GM19043 (cell line): ENCODE measurements around the gene RNASE9.
"Not testable (repeated sequence)": the region's sequence is repeated elsewhere in the genome, so short reads cannot be mapped to it uniquely, and the experiment has no call there.

Experiments
- ATAC-seq: cut with Tn5 transposase; IDR thresholded peaks from one replicate; pipeline ENCODE4 v1.9.1; 2021; ENCODE audit warnings: low read depth; ENCODE audit not compliant: unreplicated experiment

RNASE9 gene

DNA sequence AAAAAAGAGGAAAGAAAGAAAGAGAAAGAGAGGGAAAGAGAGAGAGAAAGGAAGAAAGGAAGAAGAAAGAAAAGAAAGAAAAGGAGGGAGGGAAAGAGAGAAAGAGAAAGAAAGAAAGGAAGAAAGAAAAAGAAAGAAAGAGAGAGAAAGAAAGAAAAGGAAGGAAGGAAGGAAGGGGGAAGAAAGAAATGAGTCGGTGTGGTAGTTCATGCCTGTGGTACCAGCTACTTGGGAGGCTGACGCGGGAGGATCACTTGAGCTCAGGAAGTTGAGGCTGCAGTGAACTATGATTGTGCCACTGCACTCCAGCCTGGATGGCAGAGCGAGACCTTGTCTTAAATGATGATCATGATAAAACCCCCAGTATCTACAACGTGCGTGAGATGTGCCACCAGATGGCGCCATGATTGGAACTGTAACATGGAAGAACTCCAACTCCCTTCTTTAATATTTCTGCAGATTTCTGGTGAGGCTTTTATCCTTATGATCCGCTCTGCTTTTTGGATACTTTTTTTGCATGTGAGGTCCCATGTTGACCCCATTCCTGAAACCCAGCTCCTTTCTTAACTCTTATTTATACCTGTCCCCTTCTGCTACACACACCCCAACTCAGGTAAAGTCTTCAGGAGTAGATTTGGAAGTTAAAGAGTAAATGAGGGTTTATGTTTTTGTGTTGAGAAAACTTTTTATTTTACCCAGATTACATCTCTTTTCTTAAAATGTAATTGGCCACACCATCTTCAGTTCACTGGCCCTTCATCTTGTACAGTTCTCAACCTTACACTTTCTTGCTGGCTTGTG, 29.9 kb downstream of the RNASE9 start:
- ATAC-seq, result no peak

DNA sequence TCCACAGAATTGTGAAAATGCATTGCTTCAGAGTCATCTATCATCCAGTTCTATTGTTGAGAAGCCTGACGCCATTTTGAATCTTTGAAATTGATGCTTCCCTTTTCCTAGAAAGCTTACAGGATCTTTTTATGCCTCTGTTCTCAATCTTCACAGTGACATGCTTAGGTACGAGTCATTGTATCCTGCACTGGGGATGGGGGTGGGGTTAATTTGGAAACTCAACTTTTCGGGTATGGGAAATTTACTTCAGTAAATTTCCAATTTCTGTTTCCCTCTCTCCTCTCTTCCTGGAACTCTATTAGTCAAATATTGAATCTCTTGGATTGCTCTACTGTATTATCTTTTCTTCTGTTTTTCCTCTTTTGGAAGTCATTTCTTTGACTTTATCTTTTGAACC, 31.0 kb downstream of the RNASE9 start:
- ATAC-seq, result no peak

DNA sequence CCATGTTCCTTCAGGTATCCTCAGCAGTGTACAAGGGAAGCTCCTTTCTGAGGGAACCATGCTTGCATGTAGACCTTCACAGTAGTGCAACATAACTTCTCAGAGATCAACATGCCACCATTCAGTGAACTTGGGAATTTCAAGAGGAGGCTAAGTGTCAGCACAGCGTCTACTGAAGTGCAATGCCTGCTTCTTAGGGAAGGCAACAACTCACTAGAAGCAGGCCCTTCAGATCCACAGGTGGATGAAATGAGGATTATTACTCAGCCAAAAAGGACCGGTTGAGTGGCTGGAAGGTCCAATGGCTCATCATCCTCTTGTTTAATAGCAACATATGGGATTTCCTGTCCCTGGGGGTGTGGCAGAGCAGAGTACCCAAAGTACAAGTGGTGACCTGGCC, 36.8 kb downstream of the RNASE9 start:
- ATAC-seq, result no peak

DNA sequence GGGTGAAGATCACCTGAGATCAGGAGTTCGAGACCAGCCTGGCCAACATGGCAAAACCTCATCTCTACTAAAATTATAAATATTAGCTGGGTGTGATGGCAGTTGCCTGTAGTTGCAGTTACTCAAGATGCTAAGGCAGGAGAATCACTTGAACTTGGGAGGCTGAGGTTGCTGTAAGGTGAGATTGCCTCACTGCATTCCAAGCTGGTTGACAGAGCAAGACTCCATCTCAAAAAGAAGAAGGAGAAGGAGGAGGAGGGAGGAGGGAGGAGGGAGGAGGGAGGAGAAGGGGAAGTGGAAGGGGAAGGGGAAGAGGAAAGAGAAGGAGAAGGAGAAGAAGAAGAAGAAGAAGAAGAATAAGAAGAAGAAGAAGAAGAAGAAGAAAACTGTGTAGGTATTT, 38.5 kb downstream of the RNASE9 start:
- ATAC-seq, result no peak

DNA sequence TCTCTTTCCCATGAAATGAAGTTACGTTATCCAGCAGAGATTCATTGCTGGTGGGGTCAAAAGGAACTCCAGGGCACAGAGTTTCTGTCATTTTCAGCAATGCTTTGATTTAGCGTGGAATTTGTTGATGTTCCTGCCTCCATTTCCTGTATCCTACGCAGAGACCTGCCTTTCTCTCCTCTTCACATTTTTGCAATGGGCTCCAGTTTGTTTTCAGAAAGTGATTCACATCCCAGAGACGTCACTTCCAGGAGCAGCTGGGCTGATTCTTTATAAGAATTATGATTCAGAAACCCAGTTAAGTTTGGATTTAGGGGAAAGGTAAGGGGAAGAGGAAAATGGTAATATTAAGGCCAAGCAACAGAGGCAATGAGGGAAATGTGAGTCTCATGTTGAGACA, 43.9 kb downstream of the RNASE9 start:
- no peak for ATAC-seq

DNA sequence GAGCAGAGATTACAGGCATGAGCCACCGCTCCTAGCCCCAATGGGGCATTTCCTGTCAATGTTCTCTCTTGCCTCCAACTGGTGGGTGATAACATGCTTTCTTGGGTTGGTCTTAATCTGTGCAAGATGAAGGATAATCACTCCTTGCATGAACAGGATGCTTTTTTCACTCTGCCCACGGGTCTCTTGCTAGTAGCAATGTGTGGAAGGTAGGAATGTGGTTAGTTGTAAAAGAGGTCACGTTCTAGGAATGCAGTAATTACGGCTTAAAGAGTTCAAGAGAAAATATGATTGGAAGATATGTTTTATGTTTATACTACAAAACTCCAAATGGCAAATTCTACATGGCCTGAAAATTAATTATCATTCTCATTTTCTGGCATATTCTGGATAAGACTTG, 45.0 kb downstream of the RNASE9 start:
- no peak for ATAC-seq

DNA sequence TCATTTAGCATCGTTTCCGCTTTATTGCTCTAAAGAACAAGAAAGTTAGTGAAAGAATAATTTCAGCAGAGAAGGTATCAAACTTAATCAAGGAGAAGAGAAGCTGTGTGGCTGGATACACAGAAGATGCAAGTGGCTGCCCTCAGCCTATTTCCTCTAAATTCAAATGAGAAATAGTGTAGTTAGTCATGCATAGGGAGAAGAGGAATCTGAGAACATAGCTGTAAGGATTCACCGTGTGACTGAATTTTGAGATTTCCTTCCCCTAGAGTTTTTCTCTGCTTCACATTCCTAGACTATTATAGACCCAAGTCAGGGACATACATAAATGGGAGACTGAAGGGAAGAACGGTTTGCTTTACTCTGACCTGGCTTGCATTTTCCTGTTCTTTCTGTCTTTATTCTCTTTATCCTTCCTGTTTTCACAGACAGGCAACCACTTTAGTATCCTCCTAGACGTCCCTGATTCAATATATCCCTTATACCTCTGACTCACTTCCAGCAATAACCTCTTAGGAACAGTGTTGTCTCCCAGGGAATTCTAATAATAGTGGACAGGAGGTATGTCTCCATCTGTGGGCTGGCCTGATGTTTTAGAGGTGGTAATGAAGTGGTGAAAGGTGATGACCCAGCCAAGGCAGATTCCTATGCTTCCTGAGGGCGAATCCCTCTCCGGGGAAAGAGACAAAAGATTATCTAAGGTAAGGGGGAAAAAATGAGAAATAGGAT, 48.5 kb downstream of the RNASE9 start:
- no peak for ATAC-seq

DNA sequence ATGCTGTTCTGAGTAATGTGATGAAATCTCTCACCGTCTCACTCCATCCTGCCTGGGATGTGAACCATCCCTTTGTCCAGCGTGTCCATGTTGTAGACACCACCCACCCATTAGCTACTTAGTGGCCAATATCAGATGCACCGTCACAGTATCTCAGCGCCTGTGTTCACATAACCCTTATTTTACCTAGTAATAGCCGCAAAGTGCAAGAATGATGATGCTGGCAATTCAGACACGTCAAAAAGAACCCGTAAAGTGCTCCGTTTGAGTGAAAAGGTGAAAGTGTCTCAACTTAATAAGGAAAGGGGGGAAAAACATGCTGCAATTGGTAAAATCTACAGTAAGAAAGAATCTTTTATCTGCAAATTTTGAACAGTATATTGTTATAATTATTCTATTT, 52.5 kb downstream of the RNASE9 start:
- ATAC-seq, result no peak

DNA sequence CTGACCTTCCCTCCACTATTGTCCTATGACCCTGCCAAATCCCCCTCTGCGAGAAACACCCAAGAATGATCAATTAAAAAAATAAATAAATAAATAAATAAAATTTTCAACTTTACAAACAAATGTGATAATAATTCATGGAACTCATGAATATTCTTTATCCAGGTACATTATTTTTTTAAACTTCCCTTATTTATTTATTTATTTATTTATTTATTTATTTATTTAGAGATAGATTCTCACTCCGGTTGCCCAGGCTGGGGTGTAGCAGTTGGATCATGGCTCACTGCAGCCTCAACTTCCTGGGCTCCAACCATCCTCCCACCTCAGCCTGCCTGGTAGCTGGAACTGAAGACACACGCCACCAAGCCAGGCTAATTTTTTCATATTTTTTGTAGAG, 53.3 kb downstream of the RNASE9 start:
- not testable (repeated sequence) for ATAC-seq

DNA sequence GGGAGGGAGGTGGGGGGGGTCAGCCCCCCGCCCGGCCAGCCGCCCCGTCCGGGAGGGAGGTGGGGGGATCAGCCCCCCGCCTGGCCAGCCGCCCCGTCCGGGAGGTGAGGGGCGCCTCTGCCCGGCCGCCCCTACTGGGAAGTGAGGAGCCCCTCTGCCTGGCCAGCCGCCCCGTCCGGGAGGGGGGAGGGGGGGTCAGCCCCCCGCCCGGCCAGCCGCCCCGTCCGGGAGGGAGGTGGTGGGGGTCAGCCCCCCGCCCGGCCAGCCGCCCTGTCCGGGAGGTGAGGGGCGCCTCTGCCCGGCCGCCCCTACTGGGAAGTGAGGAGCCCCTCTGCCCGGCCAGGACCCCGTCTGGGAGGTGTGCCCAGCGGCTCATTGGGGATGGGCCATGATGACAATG, 54.1 kb downstream of the RNASE9 start:
- not testable (repeated sequence) for ATAC-seq

DNA sequence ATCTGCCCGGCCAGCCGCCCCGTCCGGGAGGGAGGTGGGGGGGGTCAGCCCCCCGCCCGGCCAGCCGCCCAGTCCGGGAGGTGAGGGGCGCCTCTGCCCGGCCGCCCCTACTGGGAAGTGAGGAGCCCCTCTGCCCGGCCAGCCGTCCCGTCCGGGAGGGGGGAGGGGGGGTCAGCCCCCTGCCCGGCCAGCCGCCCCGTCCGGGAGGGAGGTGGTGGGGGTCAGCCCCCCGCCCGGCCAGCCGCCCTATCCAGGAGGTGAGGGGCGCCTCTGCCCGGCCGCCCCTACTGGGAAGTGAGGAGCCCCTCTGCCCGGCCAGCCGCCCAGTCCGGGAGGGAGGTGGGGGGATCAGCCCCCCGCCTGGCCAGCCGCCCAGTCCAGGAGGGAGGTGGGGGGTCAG, 54.6 kb downstream of the RNASE9 start:
- not testable (repeated sequence) for ATAC-seq
